HG03469 (cell line): ENCODE data around the gene LRRC46.

Experiments
- ATAC-seq: cut with Tn5 transposase; IDR thresholded peaks from one replicate; pipeline ENCODE4 v1.9.1; 2021; ENCODE audit warnings: mild to moderate bottlenecking, moderate library complexity, moderate number of reproducible peaks; ENCODE audit not compliant: unreplicated experiment

The LRRC46 gene

GRCh38 chr17:47875011-47875985, 43.8 kb downstream of the LRRC46 start:
- ATAC-seq, result no peak

GRCh38 chr17:47877368-47878034, 46.0 kb downstream of the LRRC46 start:
- no peak for ATAC-seq

- no peak for ATAC-seq
Observed at GRCh38 chr17:47878203-47879027, 46.9 kb downstream of the LRRC46 start.

- no peak for ATAC-seq
Observed at GRCh38 chr17:47879028-47879585, 47.6 kb downstream of the LRRC46 start.

- no peak for ATAC-seq
Observed at GRCh38 chr17:47879776-47880454, 48.4 kb downstream of the LRRC46 start.

- no peak for ATAC-seq
Observed at GRCh38 chr17:47882247-47882646, 50.8 kb downstream of the LRRC46 start.

GRCh38 chr17:47882695-47883588, 51.5 kb downstream of the LRRC46 start:
- no peak for ATAC-seq

- ATAC-seq, result no peak
Observed at GRCh38 chr17:47883589-47884426, 52.3 kb downstream of the LRRC46 start.

GRCh38 chr17:47884427-47884740, 52.9 kb downstream of the LRRC46 start:
- ATAC-seq, result no peak

GRCh38 chr17:47884905-47885730, 53.6 kb downstream of the LRRC46 start:
- ATAC-seq, result no peak
